Measurements from ENCODE around the gene PDCD10. TPM values are rescaled to one million over a fixed set of nuclear protein-coding genes. Genes with fewer than 3 reads are reported as not detected.

The PDCD10 gene
- total RNA-seq, 2 donors from 2014 or later, result 46.8 to 63.3 TPM

DNA sequence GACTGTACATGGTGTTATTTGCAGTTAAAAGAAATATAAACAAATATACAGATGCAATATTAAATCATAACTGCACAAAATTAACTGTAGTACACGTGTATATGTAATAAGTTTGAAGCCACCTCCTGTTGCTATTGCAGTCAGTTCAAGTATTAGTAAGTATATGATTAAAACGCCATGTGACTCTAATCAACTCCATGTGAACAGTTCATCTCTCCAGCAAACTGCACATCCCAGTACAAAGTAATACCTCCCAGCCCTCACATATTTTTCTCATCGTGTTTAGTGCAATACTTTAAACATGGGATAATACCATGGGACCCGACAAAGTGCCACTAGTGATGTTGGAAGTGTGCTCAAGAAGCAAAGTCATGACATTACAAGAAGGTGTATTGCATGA lies 34.6 kb downstream of the PDCD10 start:
- DNase-seq (no peak), ATAC-seq (replicated peaks in 1 of 2) (no peak)
- H3K36me3 Mint-ChIP-seq (ENCODE audit: insufficient read depth in 2 of 2), result peaks cover 4 to 16% of the 10 kb centered on the region in 2 donors
- no peaks in the 10 kb centered on the region for H3K27me3 Mint-ChIP-seq (ENCODE audit: low read depth)
- no peaks in the 10 kb centered on the region for H3K9me3 Mint-ChIP-seq
- no peak overlapping the region for H3K27ac Mint-ChIP-seq
- H3K4me1 Mint-ChIP-seq (ENCODE audit: low read depth), result peaks cover 10% of the 10 kb centered on the region
- H3K4me3 Mint-ChIP-seq, result no peak overlapping the region

DNA sequence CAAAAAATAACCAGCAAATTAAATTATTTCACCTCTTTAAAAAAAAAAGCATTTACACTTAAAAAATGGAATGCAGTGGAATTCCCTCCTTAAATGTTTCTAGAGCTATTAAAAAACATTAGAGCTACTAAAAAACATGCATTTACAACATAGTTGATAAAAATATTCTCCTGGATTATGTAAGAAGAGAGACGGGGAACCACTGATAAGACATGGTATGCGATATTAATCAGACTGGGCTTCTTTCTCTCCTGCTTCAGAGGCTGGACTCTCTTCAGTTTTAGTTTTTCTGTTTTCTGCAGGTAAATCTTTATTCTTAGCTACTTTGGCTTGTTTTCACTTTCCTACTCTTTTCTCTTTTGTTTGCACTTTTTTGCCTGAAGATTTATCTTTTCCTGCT lies 40.6 kb downstream of the PDCD10 start:
- ATAC-seq (replicated peaks in 1 of 2), result no peak
- H3K9me3 Mint-ChIP-seq, result no peaks in the 10 kb centered on the region
- no peak overlapping the region for H3K4me3 Mint-ChIP-seq
- H3K36me3 Mint-ChIP-seq (ENCODE audit: insufficient read depth in 2 of 2), result peaks cover 0 to 18% of the 10 kb centered on the region in 2 donors
- no peak for DNase-seq
- no peak overlapping the region for H3K27ac Mint-ChIP-seq
- H3K4me1 Mint-ChIP-seq (ENCODE audit: low read depth), result peaks cover 29% of the 10 kb centered on the region
- H3K27me3 Mint-ChIP-seq (ENCODE audit: low read depth), result no peaks in the 10 kb centered on the region

DNA sequence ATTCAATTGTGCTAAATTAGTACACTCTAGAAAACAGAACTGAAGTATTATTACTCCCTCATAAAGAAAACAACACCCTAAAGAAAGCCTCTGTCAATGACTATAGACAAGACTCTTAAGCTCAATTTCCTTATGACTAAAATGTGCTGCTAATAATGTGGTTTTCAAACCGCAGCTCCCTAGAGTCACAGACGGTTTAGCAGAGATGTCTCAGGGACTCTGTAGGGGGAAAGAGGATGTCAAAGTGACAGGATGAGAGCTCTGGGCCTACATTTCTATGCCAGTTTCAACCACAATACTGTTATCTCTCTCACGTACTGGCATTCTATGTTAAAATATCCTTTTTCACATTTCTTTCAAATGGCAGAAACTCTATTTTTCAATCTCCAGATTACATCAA lies 43.3 kb downstream of the PDCD10 start:
- ATAC-seq (replicated peaks in 1 of 2) (peak; percentile 97 to 98), DNase-seq (peak; percentile 19 to 36)
- no peaks in the 10 kb centered on the region for H3K9me3 Mint-ChIP-seq
- peaks cover 19% of the 10 kb centered on the region for H3K4me1 Mint-ChIP-seq (ENCODE audit: low read depth)
- H3K36me3 Mint-ChIP-seq (ENCODE audit: insufficient read depth in 2 of 2), result peaks cover 0 to 18% of the 10 kb centered on the region in 2 donors
- peak overlapping the region; percentile 47 for H3K27ac Mint-ChIP-seq
- peak overlapping the region in 1 of 2 donors; percentile 12 for H3K4me3 Mint-ChIP-seq
- no peaks in the 10 kb centered on the region for H3K27me3 Mint-ChIP-seq (ENCODE audit: low read depth)

DNA sequence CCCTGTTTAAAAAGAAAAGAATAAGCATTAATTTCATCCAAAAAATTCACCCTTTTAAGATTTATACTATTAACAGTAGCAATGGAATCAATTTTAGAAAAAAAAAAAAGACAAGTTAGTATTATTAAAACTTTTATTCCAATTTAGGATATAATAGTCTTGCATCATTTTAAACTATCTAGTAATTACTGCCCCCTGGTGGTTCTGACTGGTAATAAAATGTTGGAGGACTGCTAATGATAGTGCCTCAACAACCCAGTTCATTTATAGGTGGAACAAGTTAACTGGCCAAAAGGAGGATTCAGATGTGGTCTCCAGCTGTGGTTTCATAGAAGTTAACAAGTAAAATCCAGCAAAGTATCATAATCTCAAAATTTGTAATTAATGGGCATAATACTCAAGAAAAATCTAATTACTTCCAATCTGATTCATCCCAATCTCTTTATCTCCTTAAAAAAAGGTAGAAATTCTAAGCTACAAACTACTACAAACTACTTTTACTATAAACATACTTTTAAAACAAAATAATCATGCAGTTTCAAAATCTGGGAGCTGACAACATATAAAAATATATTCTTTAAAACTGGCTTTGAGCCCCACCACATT lies 50.2 kb downstream of the PDCD10 start:
- Mint-ChIP-seq H3K27ac (no peak overlapping the region), H3K36me3 (ENCODE audit: insufficient read depth in 2 of 2) (peaks cover 0 to 18% of the 10 kb centered on the region in 2 donors), H3K4me1 (ENCODE audit: low read depth) (peaks cover 4% of the 10 kb centered on the region), H3K4me3 (no peak overlapping the region), H3K9me3 (no peaks in the 10 kb centered on the region), H3K27me3 (ENCODE audit: low read depth) (no peaks in the 10 kb centered on the region)
- DNase-seq, result peak; percentile 38 to 67
- ATAC-seq (replicated peaks in 1 of 2), result peak; percentile 48 to 65

DNA sequence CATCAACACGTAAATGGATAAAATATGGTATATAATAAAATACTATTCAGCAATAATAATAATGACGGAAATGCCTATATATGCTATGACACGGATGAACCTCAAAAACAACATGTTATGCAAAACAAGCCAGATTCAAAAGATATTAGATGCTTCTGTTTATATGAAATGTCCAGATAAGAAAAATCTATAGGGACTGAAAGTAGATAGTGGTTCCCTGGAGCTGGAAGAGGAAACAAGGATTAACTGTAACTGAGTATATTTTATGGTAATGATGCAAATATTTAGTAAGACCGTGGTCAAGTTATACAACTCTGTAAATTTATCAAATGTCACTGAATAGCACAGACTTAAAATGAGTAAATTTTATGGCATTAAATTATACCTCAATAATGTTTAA lies 55.2 kb downstream of the PDCD10 start:
- DNase-seq, result no peak
- H3K4me3 Mint-ChIP-seq, result no peak overlapping the region
- H3K27me3 Mint-ChIP-seq (ENCODE audit: low read depth), result no peaks in the 10 kb centered on the region
- no peaks in the 10 kb centered on the region for H3K4me1 Mint-ChIP-seq (ENCODE audit: low read depth)
- no peak overlapping the region for H3K27ac Mint-ChIP-seq
- ATAC-seq (replicated peaks in 1 of 2), result no peak
- H3K9me3 Mint-ChIP-seq, result peaks cover 7% of the 10 kb centered on the region in 2 donors
- peaks cover 14 to 46% of the 10 kb centered on the region in 2 donors for H3K36me3 Mint-ChIP-seq (ENCODE audit: insufficient read depth in 2 of 2)

DNA sequence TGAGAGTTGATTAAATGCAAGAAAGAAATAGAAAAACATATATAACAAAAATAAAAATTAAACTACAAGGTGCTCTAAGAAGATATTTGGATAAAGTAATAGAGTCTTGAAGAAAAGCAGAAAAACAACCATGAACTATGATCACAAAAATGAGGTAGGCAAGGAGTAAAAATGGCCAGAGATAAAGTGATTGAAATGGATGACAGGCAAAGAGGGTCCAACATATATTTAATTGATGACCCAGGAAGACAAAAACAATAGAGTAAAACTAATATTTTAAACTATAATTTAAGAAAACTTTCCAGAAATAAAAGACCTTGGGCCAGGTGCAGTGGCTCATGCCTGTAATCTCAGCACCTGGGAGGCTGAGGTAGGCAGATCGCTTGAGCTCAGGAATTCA lies 58.8 kb downstream of the PDCD10 start:
- DNase-seq, result no peak
- ATAC-seq (replicated peaks in 1 of 2), result no peak
- no peaks in the 10 kb centered on the region for H3K27me3 Mint-ChIP-seq (ENCODE audit: low read depth)
- H3K27ac Mint-ChIP-seq, result no peak overlapping the region
- H3K36me3 Mint-ChIP-seq (ENCODE audit: insufficient read depth in 2 of 2), result peaks cover 19 to 48% of the 10 kb centered on the region in 2 donors
- H3K4me3 Mint-ChIP-seq, result no peak overlapping the region
- no peaks in the 10 kb centered on the region for H3K4me1 Mint-ChIP-seq (ENCODE audit: low read depth)
- H3K9me3 Mint-ChIP-seq, result peaks cover 7 to 9% of the 10 kb centered on the region in 2 donors

DNA sequence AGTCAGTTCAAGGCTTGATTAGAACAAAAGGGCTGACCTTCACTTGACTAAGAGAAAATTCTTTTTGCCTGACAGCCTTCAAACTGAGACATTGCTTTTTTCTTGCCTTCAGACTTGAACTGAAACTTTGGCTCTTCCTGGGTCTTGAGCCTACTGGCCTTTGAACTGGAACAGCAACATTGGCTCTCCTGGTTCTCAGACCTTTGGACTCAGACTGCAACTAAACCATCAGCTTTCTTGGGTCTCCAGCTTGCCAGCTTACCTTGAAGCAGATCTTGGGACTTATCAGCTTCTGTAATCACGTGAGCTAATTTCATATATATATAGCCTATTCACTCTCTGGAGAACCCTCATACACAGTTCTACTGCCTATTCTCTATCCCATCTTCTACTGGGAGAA lies 61.5 kb downstream of the PDCD10 start:
- no peak for ATAC-seq (replicated peaks in 1 of 2)
- H3K9me3 Mint-ChIP-seq, result peaks cover 7 to 9% of the 10 kb centered on the region in 2 donors

DNA sequence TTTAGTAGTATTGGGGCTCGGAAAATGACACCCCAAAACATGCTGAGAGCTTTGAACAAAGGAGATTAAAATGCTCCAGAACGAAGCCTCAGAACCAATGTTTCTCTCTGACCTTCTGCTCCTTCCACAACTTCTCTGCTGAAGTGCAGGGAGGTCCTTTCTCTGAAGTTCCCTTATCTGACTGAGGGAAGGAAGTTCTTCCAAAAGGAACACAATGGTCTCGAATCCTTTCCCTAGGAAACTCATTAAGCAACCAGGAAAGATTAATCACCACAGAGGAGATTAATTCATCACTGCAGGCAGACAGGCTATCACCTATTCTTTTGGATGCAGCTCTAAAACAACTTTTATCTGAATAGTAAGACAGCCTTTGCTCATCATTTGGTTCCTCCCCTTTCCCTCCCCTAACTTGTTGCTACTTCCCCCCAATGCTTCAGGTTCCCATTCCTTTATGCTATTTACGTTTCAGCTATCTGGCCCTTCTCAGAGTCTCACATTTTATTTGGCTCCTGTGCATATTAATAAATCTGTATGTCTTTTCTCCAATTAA lies 62.7 kb downstream of the PDCD10 start:
- no peaks in the 10 kb centered on the region for H3K4me1 Mint-ChIP-seq (ENCODE audit: low read depth)
- no peak for DNase-seq
- H3K9me3 Mint-ChIP-seq, result peaks cover 5 to 7% of the 10 kb centered on the region in 2 donors
- H3K36me3 Mint-ChIP-seq (ENCODE audit: insufficient read depth in 2 of 2), result peaks cover 18 to 32% of the 10 kb centered on the region in 2 donors
- no peak overlapping the region for H3K4me3 Mint-ChIP-seq
- peak overlapping the region; percentile 12 for H3K27ac Mint-ChIP-seq
- H3K27me3 Mint-ChIP-seq (ENCODE audit: low read depth), result no peaks in the 10 kb centered on the region
- no peak for ATAC-seq (replicated peaks in 1 of 2)

More for the DNA sequence above, 61.5 kb downstream of the PDCD10 start:
- DNase-seq, result no peak
- Mint-ChIP-seq H3K4me1 (ENCODE audit: low read depth) (no peaks in the 10 kb centered on the region), H3K36me3 (ENCODE audit: insufficient read depth in 2 of 2) (peaks cover 21 to 37% of the 10 kb centered on the region in 2 donors), H3K27me3 (ENCODE audit: low read depth) (no peaks in the 10 kb centered on the region), H3K27ac (no peak overlapping the region), H3K4me3 (no peak overlapping the region)

DNA sequence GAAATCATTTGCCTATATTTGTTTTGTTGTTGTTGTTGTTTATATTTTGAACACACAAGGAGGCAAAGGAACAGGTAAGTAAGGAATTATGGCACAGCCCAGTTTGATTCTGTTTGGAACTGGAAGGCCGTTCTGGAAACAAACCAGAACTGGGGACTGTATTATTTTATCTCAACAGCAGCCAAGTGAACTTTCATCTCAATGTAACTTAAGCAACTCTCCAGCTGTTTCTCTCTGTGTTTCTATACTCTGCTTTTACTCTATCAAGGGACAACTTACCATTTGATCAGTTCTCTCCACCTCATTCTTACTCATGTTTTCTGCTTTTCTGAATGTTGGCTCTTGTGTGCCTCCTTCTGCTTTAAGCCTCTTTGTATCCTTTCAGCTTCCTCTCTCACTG lies 65.0 kb downstream of the PDCD10 start:
- Mint-ChIP-seq H3K4me3 (no peak overlapping the region), H3K27me3 (ENCODE audit: low read depth) (no peaks in the 10 kb centered on the region), H3K36me3 (ENCODE audit: insufficient read depth in 2 of 2) (peaks cover 7 to 10% of the 10 kb centered on the region in 2 donors), H3K9me3 (peaks cover 2 to 3% of the 10 kb centered on the region in 2 donors), H3K27ac (peak overlapping the region; percentile 19), H3K4me1 (ENCODE audit: low read depth) (no peaks in the 10 kb centered on the region)
- no peak for ATAC-seq (replicated peaks in 1 of 2)
- DNase-seq, result no peak

DNA sequence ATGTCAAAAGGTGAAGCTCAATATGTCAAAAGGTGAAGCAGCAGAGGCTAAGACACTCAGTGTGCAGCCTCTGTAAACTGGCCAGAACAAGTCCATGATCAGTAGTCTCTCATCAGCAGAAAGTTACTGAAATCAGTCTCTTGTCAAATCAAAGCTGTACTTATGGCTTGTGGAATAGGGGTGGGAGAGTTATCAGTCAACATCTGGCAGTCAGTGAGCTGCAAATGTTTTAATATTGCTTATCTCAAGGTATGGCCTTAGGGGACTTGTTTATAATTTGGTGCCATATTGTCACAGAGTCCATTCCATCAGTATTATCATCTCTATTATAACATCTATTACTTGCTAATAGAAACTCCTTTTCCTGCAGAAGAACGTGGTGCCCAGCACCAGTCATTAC lies 66.0 kb downstream of the PDCD10 start:
- Mint-ChIP-seq H3K4me3 (no peak overlapping the region), H3K36me3 (ENCODE audit: insufficient read depth in 2 of 2) (peaks cover 2% of the 10 kb centered on the region in 2 donors), H3K27me3 (ENCODE audit: low read depth) (no peaks in the 10 kb centered on the region), H3K27ac (no peak overlapping the region), H3K4me1 (ENCODE audit: low read depth) (no peaks in the 10 kb centered on the region), H3K9me3 (peaks cover 0 to 8% of the 10 kb centered on the region in 2 donors)
- no peak for ATAC-seq (replicated peaks in 1 of 2)
- DNase-seq, result no peak

DNA sequence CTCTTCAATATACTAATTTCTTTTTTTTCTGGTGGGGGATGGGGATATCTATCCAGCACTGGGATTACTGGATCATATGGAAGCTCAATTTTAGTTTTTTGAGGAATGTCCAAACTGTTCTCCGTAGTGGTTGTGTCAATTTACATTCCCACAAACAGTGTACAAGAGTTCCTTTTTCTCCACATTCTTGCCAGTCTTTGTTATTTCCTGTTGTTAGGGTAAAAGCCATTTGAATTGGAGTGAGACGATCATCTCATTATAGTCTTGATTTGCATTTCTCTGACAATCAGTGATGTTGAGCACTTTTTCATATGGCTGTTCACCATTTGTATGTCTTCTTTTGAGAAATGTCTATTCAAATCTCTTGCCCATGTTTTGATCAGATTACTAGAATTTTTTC lies 68.1 kb downstream of the PDCD10 start:
- no peaks in the 10 kb centered on the region for H3K27me3 Mint-ChIP-seq (ENCODE audit: low read depth)
- peaks cover 0 to 8% of the 10 kb centered on the region in 2 donors for H3K9me3 Mint-ChIP-seq
- H3K27ac Mint-ChIP-seq, result no peak overlapping the region
- H3K36me3 Mint-ChIP-seq (ENCODE audit: insufficient read depth in 2 of 2), result peaks cover 0 to 2% of the 10 kb centered on the region in 2 donors
- DNase-seq (no peak), ATAC-seq (replicated peaks in 1 of 2) (no peak)
- H3K4me3 Mint-ChIP-seq, result no peak overlapping the region
- no peaks in the 10 kb centered on the region for H3K4me1 Mint-ChIP-seq (ENCODE audit: low read depth)

DNA sequence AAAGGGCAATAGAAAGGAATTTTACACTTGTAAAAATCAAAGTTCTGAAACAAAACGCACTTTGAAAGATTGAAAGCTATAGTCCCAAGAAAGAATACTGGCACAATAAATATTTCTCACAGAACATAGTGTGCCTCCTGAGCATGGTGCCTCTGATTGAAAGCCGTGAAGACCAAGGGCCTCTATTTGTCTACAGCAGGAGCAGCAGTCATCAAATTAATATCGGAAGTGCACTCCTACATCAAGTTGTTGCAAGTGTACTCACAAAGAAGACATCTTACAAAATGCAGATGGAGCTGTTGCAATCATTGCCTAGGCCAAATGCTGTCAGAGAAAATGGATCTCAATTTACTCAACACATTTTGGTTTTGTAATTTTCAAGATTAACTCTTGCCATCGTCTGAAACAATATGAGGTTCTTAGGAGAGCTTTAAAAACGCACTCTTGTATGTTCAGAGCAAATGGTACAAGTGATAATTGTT lies 71.7 kb downstream of the PDCD10 start:
- peaks cover under 1% of the 10 kb centered on the region for H3K27me3 Mint-ChIP-seq (ENCODE audit: low read depth)
- DNase-seq (no peak), ATAC-seq (replicated peaks in 1 of 2) (no peak)
- H3K36me3 Mint-ChIP-seq (ENCODE audit: insufficient read depth in 2 of 2), result no peaks in the 10 kb centered on the region
- no peaks in the 10 kb centered on the region for H3K4me1 Mint-ChIP-seq (ENCODE audit: low read depth)
- H3K27ac Mint-ChIP-seq, result no peak overlapping the region
- peaks cover 0 to 9% of the 10 kb centered on the region in 2 donors for H3K9me3 Mint-ChIP-seq
- no peak overlapping the region for H3K4me3 Mint-ChIP-seq

DNA sequence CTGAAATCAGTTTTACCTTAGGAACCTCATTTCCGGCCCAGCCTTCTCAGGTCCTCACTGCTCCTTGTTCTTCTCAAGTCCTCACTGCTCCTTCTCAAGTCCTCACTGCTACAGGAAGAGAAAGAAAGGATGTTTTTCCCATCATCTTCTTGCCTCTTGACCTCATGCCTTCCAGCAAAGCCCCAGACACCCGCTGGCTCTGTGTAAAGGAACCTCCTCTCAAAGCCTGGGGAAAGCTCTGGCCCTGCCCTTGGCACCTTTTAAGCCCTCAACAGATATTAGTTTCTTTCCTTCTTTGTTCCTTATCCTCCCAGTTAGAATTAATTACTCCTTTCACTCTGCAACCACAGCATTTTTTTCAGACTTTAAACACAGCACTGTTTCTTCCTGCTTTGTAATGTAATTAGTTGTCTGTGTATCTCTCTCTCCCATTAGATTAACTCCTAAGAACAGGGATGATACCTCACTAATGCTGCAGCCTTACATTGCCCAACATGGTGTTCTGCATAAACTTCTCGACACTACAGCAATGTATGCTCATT lies 76.9 kb downstream of the PDCD10 start:
- Mint-ChIP-seq H3K36me3 (ENCODE audit: insufficient read depth in 2 of 2) (peaks cover 0 to 1% of the 10 kb centered on the region in 2 donors), H3K27me3 (ENCODE audit: low read depth) (peaks cover 8% of the 10 kb centered on the region), H3K27ac (peak overlapping the region; percentile 16), H3K4me3 (no peak overlapping the region), H3K4me1 (ENCODE audit: low read depth) (no peaks in the 10 kb centered on the region), H3K9me3 (peaks cover 0 to 1% of the 10 kb centered on the region in 2 donors)
- ATAC-seq (replicated peaks in 1 of 2) (no peak), DNase-seq (no peak)
